ENCODE data around the gene RAB3C. TPM values are rescaled to one million over a fixed set of nuclear protein-coding genes. Genes with fewer than 3 reads are reported as not detected.

RAB3C gene
- total RNA-seq, 6 experiments from 2014 or later, result not detected

DNA sequence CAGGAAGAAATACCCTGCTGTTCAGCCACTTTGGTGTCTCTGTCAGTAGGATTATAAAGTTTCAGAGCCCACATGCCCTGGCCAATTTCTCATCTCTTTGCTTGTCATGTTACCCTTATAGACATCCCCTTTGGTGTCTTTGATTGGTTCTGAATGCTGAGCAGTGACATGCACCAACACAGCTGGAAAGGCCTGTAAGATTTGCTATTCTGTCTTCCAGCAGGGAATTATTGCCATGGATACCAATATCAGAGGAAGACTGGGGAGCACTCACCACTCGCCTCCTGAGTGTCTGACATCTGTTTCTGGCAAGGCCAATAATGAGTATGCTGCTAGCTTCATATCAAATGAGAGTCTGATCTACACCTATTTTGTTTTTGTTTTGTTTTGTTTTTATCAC is 34.4 kb downstream of the RAB3C start:
- DNase-seq, result no peak
- no peak overlapping the region for H3K27ac Mint-ChIP-seq
- no peaks in the 10 kb centered on the region for H3K36me3 Mint-ChIP-seq (ENCODE audit: low read depth)
- H3K9me3 Mint-ChIP-seq, result no peaks in the 10 kb centered on the region
- TF ChIP-seq, protein P1, sequence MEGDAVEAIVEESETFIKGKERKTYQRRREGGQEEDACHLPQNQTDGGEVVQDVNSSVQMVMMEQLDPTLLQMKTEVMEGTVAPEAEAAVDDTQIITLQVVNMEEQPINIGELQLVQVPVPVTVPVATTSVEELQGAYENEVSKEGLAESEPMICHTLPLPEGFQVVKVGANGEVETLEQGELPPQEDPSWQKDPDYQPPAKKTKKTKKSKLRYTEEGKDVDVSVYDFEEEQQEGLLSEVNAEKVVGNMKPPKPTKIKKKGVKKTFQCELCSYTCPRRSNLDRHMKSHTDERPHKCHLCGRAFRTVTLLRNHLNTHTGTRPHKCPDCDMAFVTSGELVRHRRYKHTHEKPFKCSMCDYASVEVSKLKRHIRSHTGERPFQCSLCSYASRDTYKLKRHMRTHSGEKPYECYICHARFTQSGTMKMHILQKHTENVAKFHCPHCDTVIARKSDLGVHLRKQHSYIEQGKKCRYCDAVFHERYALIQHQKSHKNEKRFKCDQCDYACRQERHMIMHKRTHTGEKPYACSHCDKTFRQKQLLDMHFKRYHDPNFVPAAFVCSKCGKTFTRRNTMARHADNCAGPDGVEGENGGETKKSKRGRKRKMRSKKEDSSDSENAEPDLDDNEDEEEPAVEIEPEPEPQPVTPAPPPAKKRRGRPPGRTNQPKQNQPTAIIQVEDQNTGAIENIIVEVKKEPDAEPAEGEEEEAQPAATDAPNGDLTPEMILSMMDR (IDR thresholded peaks at IDR 0.05), result no peak
- H3K27me3 Mint-ChIP-seq (ENCODE audit: insufficient read depth), result no peaks in the 10 kb centered on the region
- no peak overlapping the region for H3K4me3 Mint-ChIP-seq
- no peaks in the 10 kb centered on the region for H3K4me1 Mint-ChIP-seq (ENCODE audit: low read depth)

GRCh38 chr5:58620336-58620735 is 37.5 kb downstream of the RAB3C start:
- H3K4me1 Mint-ChIP-seq (ENCODE audit: low read depth), result no peaks in the 10 kb centered on the region
- TF ChIP-seq, protein P1 (IDR thresholded peaks at IDR 0.05), result no peak
- H3K4me3 Mint-ChIP-seq, result no peak overlapping the region

GRCh38 chr5:58622936-58623871 is 40.3 kb downstream of the RAB3C start:
- no peak for DNase-seq
- Mint-ChIP-seq H3K9me3 (peaks cover 15% of the 10 kb centered on the region), H3K4me1 (ENCODE audit: low read depth) (no peaks in the 10 kb centered on the region), H3K4me3 (no peak overlapping the region), H3K27me3 (ENCODE audit: insufficient read depth) (no peaks in the 10 kb centered on the region; the same call in 1 of the 2 replicates), H3K36me3 (ENCODE audit: low read depth) (no peaks in the 10 kb centered on the region), H3K27ac (no peak overlapping the region)
- TF ChIP-seq, protein P1 (IDR thresholded peaks at IDR 0.05), result no peak

More at GRCh38 chr5:58620336-58620735, 37.5 kb downstream of the RAB3C start:
- no peaks in the 10 kb centered on the region for H3K36me3 Mint-ChIP-seq (ENCODE audit: low read depth)
- no peak for DNase-seq
- H3K27ac Mint-ChIP-seq, result no peak overlapping the region
- peaks cover 5% of the 10 kb centered on the region; the same call in 1 of the 2 replicates for H3K9me3 Mint-ChIP-seq
- H3K27me3 Mint-ChIP-seq (ENCODE audit: insufficient read depth), result no peaks in the 10 kb centered on the region; the same call in 1 of the 2 replicates

DNA sequence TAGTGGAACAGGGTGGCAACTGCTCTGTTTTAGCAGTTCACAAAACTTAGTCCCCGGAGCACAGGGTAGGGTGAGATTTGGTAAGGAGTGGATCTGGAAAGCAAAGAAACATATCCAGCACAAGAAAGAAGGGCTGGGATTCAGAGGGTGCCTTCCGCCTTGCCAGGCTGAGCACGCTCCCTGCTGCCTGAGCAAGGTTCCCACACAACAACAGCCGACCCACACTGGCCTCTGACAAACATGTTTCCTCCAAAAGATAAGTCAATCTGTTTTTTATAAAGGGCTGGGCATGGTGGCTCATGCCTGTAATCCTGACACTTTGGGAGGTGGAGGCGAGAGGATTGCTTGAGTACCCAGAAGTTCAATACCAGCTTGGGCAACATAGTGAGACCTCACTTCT is 45.8 kb downstream of the RAB3C start:
- TF ChIP-seq, protein P1 (IDR thresholded peaks at IDR 0.05), result no peak
- Mint-ChIP-seq H3K27me3 (ENCODE audit: insufficient read depth) (no peaks in the 10 kb centered on the region; the same call in 1 of the 2 replicates), H3K4me3 (no peak overlapping the region), H3K4me1 (ENCODE audit: low read depth) (no peaks in the 10 kb centered on the region), H3K36me3 (ENCODE audit: low read depth) (no peaks in the 10 kb centered on the region), H3K9me3 (peaks cover 30% of the 10 kb centered on the region), H3K27ac (no peak overlapping the region)
- no peak for DNase-seq

GRCh38 chr5:58629271-58630159 is 46.6 kb downstream of the RAB3C start:
- H3K36me3 Mint-ChIP-seq (ENCODE audit: low read depth), result no peaks in the 10 kb centered on the region
- no peak overlapping the region for H3K4me3 Mint-ChIP-seq
- H3K4me1 Mint-ChIP-seq (ENCODE audit: low read depth), result no peaks in the 10 kb centered on the region
- no peak overlapping the region for H3K27ac Mint-ChIP-seq
- H3K27me3 Mint-ChIP-seq (ENCODE audit: insufficient read depth), result no peaks in the 10 kb centered on the region; the same call in 1 of the 2 replicates
- peaks cover 29% of the 10 kb centered on the region for H3K9me3 Mint-ChIP-seq
- TF ChIP-seq, protein P1 (IDR thresholded peaks at IDR 0.05), result no peak
- no peak for DNase-seq

Measured in HFFc6 (cell line).